ENCODE data around the gene SPIN2B. TPM values are rescaled to one million over a fixed set of nuclear protein-coding genes. Genes with fewer than 3 reads are reported as not detected.

The SPIN2B gene
- total RNA-seq, 4 donors from 2014 or later: 6.2 to 15.4 (median 9.3) TPM

- no peak overlapping the region for H3K27ac ChIP-seq (replicated peaks in 1 of 4)
- no peak overlapping the region for H3K4me3 ChIP-seq
- H3K9me3 ChIP-seq: no peaks in the 10 kb centered on the region
- no peak for DNase-seq (ENCODE audit: extremely low spot score)
- intact Hi-C loops (cut with DNase I): no loop called here
- no peaks in the 10 kb centered on the region for H3K36me3 ChIP-seq
- TF ChIP-seq CTCF (IDR thresholded peaks at IDR 0.05) (no peak), POLR2A (IDR thresholded peaks at IDR 0.05; ENCODE audit: low read depth) (no peak), POLR2AphosphoS5 (IDR thresholded peaks at IDR 0.05) (no peak), EP300 (IDR thresholded peaks at IDR 0.05) (no peak)
- 75% methylated on average over 32 of the region's 32 CpGs for WGBS
- no peaks in the 10 kb centered on the region for H3K4me1 ChIP-seq
- H3K27me3 ChIP-seq: peaks cover 0 to 4% (median 0%) of the 10 kb centered on the region in 4 donors
Observed at GRCh38 chrX:57070185-57070984, 51.0 kb downstream of the SPIN2B start.

Other genes with a start within 250 kb of the SPIN2B start
- gene SPIN3, start 126.0 kb downstream of the SPIN2B start, total RNA-seq: 1 to 10 TPM; 5.0 to 9.7 (median 7.2) TPM
- under 1 TPM in 3 of 4 donors, not detected in 1; 0.17 to 0.58 (median 0.34) TPM for gene SPIN2A, start 15.8 kb upstream of the SPIN2B start, total RNA-seq
- gene FAAH2, start 165.2 kb upstream of the SPIN2B start, total RNA-seq: 1 to 10 TPM in 1 of 4 donors, under 1 TPM in 3; 0.42 to 1.8 (median 0.72) TPM

All from esophagus muscularis mucosa (tissue), 4 donors.